Measurements from ENCODE around the gene ANKRA2.

GRCh38 chr5:73596705-73597328 lies 31.4 kb upstream of the ANKRA2 start:
- TF ChIP-seq CTCF (conservative IDR thresholded peaks at IDR 0.05 in 1 of 2, IDR thresholded peaks at IDR 0.05 in 1 of 2; ENCODE audit: extremely low read depth in 1 of 2, insufficient read depth in 1 of 2, low read depth in 1 of 2, low read length in 2 of 2) (peak; percentile 65 to 77), EZH2 (IDR thresholded peaks at IDR 0.05; ENCODE audit: borderline replicate concordance, low read length) (no peak)
